Measurements from ENCODE around the gene LAMC3. TPM values are rescaled to one million over a fixed set of nuclear protein-coding genes. Genes with fewer than 3 reads are reported as not detected.

LAMC3 gene
- total RNA-seq, 4 donors from 2014 or later, result under 0.01 to 0.78 (median 0.50) TPM; not detected in 1

DNA sequence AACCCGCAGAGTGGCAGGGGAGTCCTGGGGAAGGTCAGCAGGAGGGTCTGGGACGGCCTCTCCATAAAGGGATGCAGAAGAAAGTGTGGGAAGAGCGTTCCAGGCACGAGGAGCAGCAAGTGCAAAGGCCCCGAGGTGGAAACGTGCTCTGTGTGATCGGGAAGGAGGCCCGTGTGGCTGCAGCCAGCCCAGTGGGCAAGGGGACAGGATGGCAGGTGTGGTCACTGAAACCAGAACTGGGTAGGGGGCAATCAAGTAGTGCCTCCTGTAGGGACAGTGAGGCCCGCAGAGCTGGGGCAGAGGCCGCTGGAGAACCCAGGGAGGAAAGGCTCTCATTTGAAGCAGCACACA lies 16.3 kb upstream of the LAMC3 start:
- no peak for TF ChIP-seq POLR2AphosphoS5 (IDR thresholded peaks at IDR 0.05)
- TF ChIP-seq, protein P1, sequence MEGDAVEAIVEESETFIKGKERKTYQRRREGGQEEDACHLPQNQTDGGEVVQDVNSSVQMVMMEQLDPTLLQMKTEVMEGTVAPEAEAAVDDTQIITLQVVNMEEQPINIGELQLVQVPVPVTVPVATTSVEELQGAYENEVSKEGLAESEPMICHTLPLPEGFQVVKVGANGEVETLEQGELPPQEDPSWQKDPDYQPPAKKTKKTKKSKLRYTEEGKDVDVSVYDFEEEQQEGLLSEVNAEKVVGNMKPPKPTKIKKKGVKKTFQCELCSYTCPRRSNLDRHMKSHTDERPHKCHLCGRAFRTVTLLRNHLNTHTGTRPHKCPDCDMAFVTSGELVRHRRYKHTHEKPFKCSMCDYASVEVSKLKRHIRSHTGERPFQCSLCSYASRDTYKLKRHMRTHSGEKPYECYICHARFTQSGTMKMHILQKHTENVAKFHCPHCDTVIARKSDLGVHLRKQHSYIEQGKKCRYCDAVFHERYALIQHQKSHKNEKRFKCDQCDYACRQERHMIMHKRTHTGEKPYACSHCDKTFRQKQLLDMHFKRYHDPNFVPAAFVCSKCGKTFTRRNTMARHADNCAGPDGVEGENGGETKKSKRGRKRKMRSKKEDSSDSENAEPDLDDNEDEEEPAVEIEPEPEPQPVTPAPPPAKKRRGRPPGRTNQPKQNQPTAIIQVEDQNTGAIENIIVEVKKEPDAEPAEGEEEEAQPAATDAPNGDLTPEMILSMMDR (IDR thresholded peaks at IDR 0.05), result no peak
- no peak for TF ChIP-seq POLR2A (IDR thresholded peaks at IDR 0.05)
- no peak for TF ChIP-seq EP300 (IDR thresholded peaks at IDR 0.05)
- no peaks in the 10 kb centered on the region for H3K4me1 ChIP-seq
- H3K27me3 ChIP-seq, result peaks cover 65% of the 10 kb centered on the region
- no peaks in the 10 kb centered on the region for H3K9me3 ChIP-seq
- ATAC-seq, result no peak
- no peaks in the 10 kb centered on the region for H3K36me3 ChIP-seq
- no peak overlapping the region for H3K27ac ChIP-seq
- H3K4me3 ChIP-seq, result no peak overlapping the region
- WGBS, 2 donors (ENCODE audit: low coverage in 1 of 2), result 89 to 93% methylated on average over 7 to 8 of the region's 10 CpGs

GRCh38 chr9:130993303-130994030 lies 15.5 kb upstream of the LAMC3 start:
- H3K36me3 ChIP-seq, result no peaks in the 10 kb centered on the region
- H3K4me3 ChIP-seq, result no peak overlapping the region
- TF ChIP-seq, protein P1 (IDR thresholded peaks at IDR 0.05), result no peak
- H3K27me3 ChIP-seq, result peaks cover 65% of the 10 kb centered on the region
- H3K4me1 ChIP-seq, result peaks cover 0 to 4% (median 0%) of the 10 kb centered on the region in 3 donors
- H3K27ac ChIP-seq, result no peak overlapping the region
- 57 to 91% methylated on average over 3 to 6 of the region's 14 CpGs for WGBS, 2 donors (ENCODE audit: low coverage in 1 of 2)
- no peak for ATAC-seq
- H3K9me3 ChIP-seq, result no peaks in the 10 kb centered on the region

- TF ChIP-seq EP300 (IDR thresholded peaks at IDR 0.05), result no peak
- H3K36me3 ChIP-seq, result no peaks in the 10 kb centered on the region
- no peak overlapping the region for H3K27ac ChIP-seq
- peaks cover 65% of the 10 kb centered on the region for H3K27me3 ChIP-seq
- peaks cover 0 to 8% (median 0%) of the 10 kb centered on the region in 3 donors for H3K4me1 ChIP-seq
- no peak overlapping the region for H3K4me3 ChIP-seq
- 54% methylated on average over 3 of the region's 6 CpGs; no CpG with 5 or more reads in 1 of the 2 donors for WGBS, 2 donors (ENCODE audit: low coverage in 1 of 2)
- no peaks in the 10 kb centered on the region for H3K9me3 ChIP-seq
- no peak for ATAC-seq
These were observed 14.6 kb upstream of the LAMC3 start for GRCh38 chr9:130994135-130995085.

DNA sequence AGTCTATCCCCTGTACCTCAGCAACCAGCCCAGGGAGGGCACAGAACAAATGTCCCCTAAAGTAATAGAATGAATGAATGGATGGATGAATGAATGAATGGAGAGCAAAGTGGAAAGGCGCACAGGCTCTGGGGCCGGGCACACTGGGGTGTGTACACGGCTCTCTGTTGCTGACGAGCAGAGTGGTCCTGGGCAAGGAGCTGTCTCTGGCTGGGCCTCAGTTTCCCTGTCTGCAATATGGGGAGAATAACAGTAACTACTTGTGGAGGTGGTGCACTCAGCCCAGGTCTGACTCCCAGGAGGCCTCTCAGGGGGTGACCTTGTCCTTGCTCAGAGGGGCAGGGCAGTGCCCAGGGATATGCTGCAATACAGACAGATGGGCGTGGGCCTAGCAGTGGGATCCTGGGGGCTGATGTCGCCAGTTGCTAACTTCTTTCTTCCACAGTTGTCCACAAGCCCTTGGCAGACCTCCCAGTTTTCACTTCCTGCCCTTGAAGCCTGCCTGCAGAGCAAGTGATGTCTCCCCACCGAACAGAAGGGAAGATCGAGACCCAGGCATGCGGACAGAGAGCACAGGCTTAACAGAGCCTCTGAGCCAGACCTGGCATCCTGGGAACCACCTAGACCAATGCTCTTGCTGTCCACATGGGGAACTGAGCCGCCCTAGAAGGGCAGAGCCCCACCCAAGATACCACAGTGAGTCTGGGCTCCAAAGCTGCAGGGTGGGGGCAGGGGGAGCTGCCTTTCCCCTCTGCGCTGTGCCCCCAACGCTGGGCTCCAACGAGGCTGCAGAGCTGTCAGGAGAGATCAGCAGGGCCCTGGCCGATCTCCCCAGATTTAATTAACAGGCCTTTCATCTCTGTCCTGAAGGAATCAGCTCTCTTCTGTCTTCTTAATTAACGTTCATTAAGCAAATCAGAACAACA lies 13.6 kb upstream of the LAMC3 start:
- Histone ChIP-seq H3K27ac (no peak overlapping the region), H3K4me1 (peaks cover 0 to 8% (median 0%) of the 10 kb centered on the region in 3 donors), H3K27me3 (peaks cover 65% of the 10 kb centered on the region), H3K4me3 (no peak overlapping the region), H3K9me3 (no peaks in the 10 kb centered on the region), H3K36me3 (no peaks in the 10 kb centered on the region)
- WGBS, 2 donors (ENCODE audit: low coverage in 1 of 2), result 30 to 32% methylated on average over 1 to 6 of the region's 15 CpGs
- peak; percentile 27 for ATAC-seq
- TF ChIP-seq, protein P1 (IDR thresholded peaks at IDR 0.05), result no peak
- no peak for TF ChIP-seq POLR2AphosphoS5 (IDR thresholded peaks at IDR 0.05)
- no peak for TF ChIP-seq POLR2A (IDR thresholded peaks at IDR 0.05)
- TF ChIP-seq EP300 (IDR thresholded peaks at IDR 0.05), result no peak

DNA sequence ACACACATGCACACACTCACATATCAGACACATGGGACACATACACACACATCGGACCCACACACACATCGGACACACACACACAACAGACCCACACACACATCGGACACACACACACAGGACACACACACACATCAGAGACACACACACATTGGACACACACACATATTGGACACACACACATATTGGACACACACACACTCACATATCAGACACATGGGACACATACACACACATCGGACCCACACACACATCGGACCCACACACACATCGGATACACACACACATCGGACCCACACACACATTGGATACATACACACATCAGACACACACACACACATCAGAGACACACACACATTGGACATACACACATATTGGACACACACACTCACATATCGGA lies 12.8 kb upstream of the LAMC3 start:
- Histone ChIP-seq H3K4me3 (no peak overlapping the region), H3K27ac (no peak overlapping the region), H3K36me3 (no peaks in the 10 kb centered on the region), H3K4me1 (peaks cover 0 to 8% (median 0%) of the 10 kb centered on the region in 3 donors), H3K27me3 (peaks cover 71% of the 10 kb centered on the region), H3K9me3 (no peaks in the 10 kb centered on the region)
- TF ChIP-seq, protein P1 (IDR thresholded peaks at IDR 0.05), result no peak
- TF ChIP-seq EP300 (IDR thresholded peaks at IDR 0.05), result no peak
- ATAC-seq, result no peak
- 75 to 87% methylated on average over 4 to 8 of the region's 8 CpGs for WGBS, 2 donors (ENCODE audit: low coverage in 1 of 2)
